T follicular helper cell (primary cell): Measurements from ENCODE around the gene PHLDA2.

ENCODE experiments used
- DNase-seq: peaks from one replicate; pipeline ENCODE4 v3.0.0-alpha.2; 2020; ENCODE audit warnings: low read depth

The PHLDA2 gene

GRCh38 chr11:2929950-2930703 lies 907 bp upstream of the PHLDA2 start:
- no peak for DNase-seq

GRCh38 chr11:2929531-2929949 lies 320 bp upstream of the PHLDA2 start:
- DNase-seq = no peak

GRCh38 chr11:2927851-2928604 lies 1.2 kb downstream of the PHLDA2 start:
- DNase-seq = no peak

GRCh38 chr11:2927121-2927800 lies 2.0 kb downstream of the PHLDA2 start:
- DNase-seq = no peak

GRCh38 chr11:2926611-2927051 lies 2.6 kb downstream of the PHLDA2 start:
- no peak for DNase-seq

- no peak for DNase-seq
These were observed 4.2 kb downstream of the PHLDA2 start for GRCh38 chr11:2924821-2925675.

- no peak for DNase-seq
These were observed 4.8 kb downstream of the PHLDA2 start for GRCh38 chr11:2924381-2924780.

GRCh38 chr11:2923446-2924375 lies 5.5 kb downstream of the PHLDA2 start:
- no peak for DNase-seq

- DNase-seq = no peak
These were observed 6.6 kb downstream of the PHLDA2 start for GRCh38 chr11:2922655-2923054.

- DNase-seq = no peak
These were observed 7.3 kb downstream of the PHLDA2 start for GRCh38 chr11:2921742-2922493.

GRCh38 chr11:2921261-2921660 lies 8.0 kb downstream of the PHLDA2 start:
- DNase-seq = no peak

GRCh38 chr11:2920343-2920742 lies 8.9 kb downstream of the PHLDA2 start:
- DNase-seq = no peak

- no peak for DNase-seq
These were observed 9.4 kb downstream of the PHLDA2 start for GRCh38 chr11:2919837-2920236.

- DNase-seq = no peak
These were observed 10.0 kb downstream of the PHLDA2 start for GRCh38 chr11:2919188-2919587.

- no peak for DNase-seq
These were observed 11.3 kb downstream of the PHLDA2 start for GRCh38 chr11:2917842-2918490.

GRCh38 chr11:2916892-2917645 lies 12.2 kb downstream of the PHLDA2 start:
- no peak for DNase-seq

GRCh38 chr11:2916114-2916891 lies 12.9 kb downstream of the PHLDA2 start:
- DNase-seq = no peak

GRCh38 chr11:2915473-2915872 lies 13.7 kb downstream of the PHLDA2 start:
- DNase-seq = no peak
